ENCODE data around the gene SPOUT1. TPM values are rescaled to one million over a fixed set of nuclear protein-coding genes. Genes with fewer than 3 reads are reported as not detected.
"Not testable (repeated sequence)": the region's sequence is repeated elsewhere in the genome, so short reads cannot be mapped to it uniquely, and the experiment has no call there.

Gene SPOUT1
- total and polyA plus RNA-seq, 7 donors: 4.8 to 31.6 (median 25.4) TPM

GRCh38 chr9:128862401-128862851, 32.8 kb upstream of the SPOUT1 start:
- no peaks in the 10 kb centered on the region for H3K36me3 ChIP-seq
- no peak for TF ChIP-seq POLR2A (IDR thresholded peaks at IDR 0.05)
- no peak for TF ChIP-seq POLR2AphosphoS5 (IDR thresholded peaks at IDR 0.05)
- no peak for TF ChIP-seq CTCF (IDR thresholded peaks at IDR 0.05)
- TF ChIP-seq EP300 (IDR thresholded peaks at IDR 0.05): no peak
- no peak overlapping the region for H3K27ac ChIP-seq
- no peak overlapping the region for H3K4me3 ChIP-seq
- WGBS, 2 donors: 22 to 70% methylated on average over 6 of the region's 6 CpGs
- intact Hi-C loops (cut with DNase I): no loop called here
- no peaks in the 10 kb centered on the region for H3K4me1 ChIP-seq
- no peaks in the 10 kb centered on the region for H3K27me3 ChIP-seq
- no peaks in the 10 kb centered on the region for H3K9me3 ChIP-seq
- no peak for DNase-seq

GRCh38 chr9:128861501-128861900, 31.9 kb upstream of the SPOUT1 start:
- no peaks in the 10 kb centered on the region for H3K27me3 ChIP-seq
- no peak overlapping the region for H3K27ac ChIP-seq
- H3K9me3 ChIP-seq: no peaks in the 10 kb centered on the region
- WGBS, 2 donors: 79 to 81% methylated on average over 6 of the region's 6 CpGs
- TF ChIP-seq POLR2A (IDR thresholded peaks at IDR 0.05) (no peak), CTCF (IDR thresholded peaks at IDR 0.05) (no peak), EP300 (IDR thresholded peaks at IDR 0.05) (no peak), POLR2AphosphoS5 (IDR thresholded peaks at IDR 0.05) (no peak)
- intact Hi-C loops (cut with DNase I): no loop called here
- H3K4me1 ChIP-seq: no peaks in the 10 kb centered on the region
- DNase-seq: no peak
- no peaks in the 10 kb centered on the region for H3K36me3 ChIP-seq
- no peak overlapping the region for H3K4me3 ChIP-seq

- TF ChIP-seq CTCF (IDR thresholded peaks at IDR 0.05) (no peak), EP300 (IDR thresholded peaks at IDR 0.05) (no peak), POLR2A (IDR thresholded peaks at IDR 0.05) (no peak)
- no peak overlapping the region for H3K4me3 ChIP-seq
- no peaks in the 10 kb centered on the region for H3K27me3 ChIP-seq
- DNase-seq: no peak
- H3K36me3 ChIP-seq: no peaks in the 10 kb centered on the region
- H3K4me1 ChIP-seq: no peaks in the 10 kb centered on the region
- H3K9me3 ChIP-seq: no peaks in the 10 kb centered on the region
- no peak overlapping the region for H3K27ac ChIP-seq
- intact Hi-C loops (cut with DNase I): no loop called here
- WGBS, 2 donors: 88 to 94% methylated on average over 5 of the region's 5 CpGs
Observed at GRCh38 chr9:128860937-128861336, 31.3 kb upstream of the SPOUT1 start.

GRCh38 chr9:128858476-128858875, 28.9 kb upstream of the SPOUT1 start:
- H3K27ac ChIP-seq; intact Hi-C loops (cut with DNase I); H3K27me3 ChIP-seq; H3K4me3 ChIP-seq; H3K4me1 ChIP-seq; DNase-seq; H3K9me3 ChIP-seq; H3K36me3 ChIP-seq: not testable (repeated sequence)
- WGBS, 2 donors: 97% methylated on average over 7 of the region's 7 CpGs

DNA sequence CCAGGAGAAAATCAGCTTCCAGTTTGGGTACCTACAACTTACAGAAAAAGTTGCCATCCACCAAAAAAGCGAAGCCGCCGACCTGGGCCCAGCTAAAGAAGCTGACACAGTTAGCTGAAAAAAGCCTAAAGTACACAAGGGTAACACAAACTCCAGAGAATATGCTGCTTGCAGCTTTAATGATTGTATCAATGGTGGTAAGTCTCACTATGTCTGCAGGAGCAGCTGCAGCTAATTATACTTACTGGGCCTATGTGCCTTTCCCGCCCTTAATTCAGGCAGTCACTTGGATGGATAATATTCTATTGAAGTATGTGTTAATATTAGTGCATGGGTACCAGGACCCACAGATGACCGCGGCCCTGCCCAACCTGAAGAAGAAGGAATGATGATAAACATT, 24.9 kb upstream of the SPOUT1 start:
- H3K4me1 ChIP-seq; H3K36me3 ChIP-seq; H3K27ac ChIP-seq; H3K27me3 ChIP-seq; intact Hi-C loops (cut with DNase I); DNase-seq; H3K9me3 ChIP-seq; H3K4me3 ChIP-seq: not testable (repeated sequence)
- 94 to 96% methylated on average over 6 of the region's 6 CpGs for WGBS, 2 donors

DNA sequence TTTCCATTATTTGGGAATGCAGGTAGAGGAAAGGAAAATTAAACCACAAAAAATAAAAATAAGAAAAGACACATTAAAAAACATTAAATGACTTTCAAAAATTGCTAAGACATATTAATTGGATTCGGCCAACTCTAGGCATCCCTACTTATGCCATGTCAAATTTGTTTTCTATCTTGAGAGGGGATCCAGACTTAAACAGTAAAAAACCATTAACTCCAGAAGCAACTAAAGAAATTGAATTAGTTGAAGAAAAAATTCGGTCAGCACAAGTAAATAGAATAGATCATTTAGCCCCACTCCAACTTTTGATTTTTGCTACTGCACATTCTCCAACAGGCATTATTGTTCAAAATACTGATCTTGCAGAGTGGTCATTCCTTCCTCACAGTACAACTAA, 23.1 kb upstream of the SPOUT1 start:
- DNase-seq; intact Hi-C loops (cut with DNase I); H3K9me3 ChIP-seq; H3K27ac ChIP-seq; H3K27me3 ChIP-seq; H3K4me3 ChIP-seq; H3K4me1 ChIP-seq; H3K36me3 ChIP-seq: not testable (repeated sequence)
- 84 to 93% methylated on average over 2 of the region's 2 CpGs for WGBS, 2 donors

Data from sigmoid colon (tissue), 7 donors.